OCI-LY3 (cell line): ENCODE measurements around the gene CD4.

Experiments used
- CTCF ChIP-seq: fragments of 200-600, 300-600 bp; sonication (generic); IDR thresholded peaks from 2 replicates; pipeline ENCODE4 v1.5.1; 2014; ENCODE audit warnings: antibody characterized with exemption, low read length, low read depth
- EZH2phosphoT487 ChIP-seq: fragments of 200-600 bp; shearing (Covaris generic); IDR thresholded peaks from 2 replicates; pipeline ENCODE4 v1.6.1; 2018; ENCODE audit warnings: antibody characterized with exemption, mixed run types, low read depth

GRCh38 chr12:6775185-6776174, 13.8 kb upstream of the CD4 start:
- TF ChIP-seq CTCF (no peak), EZH2phosphoT487 (no peak)
